Stomach (tissue), 9 donors: ENCODE data around the gene E2F7. TPM values are rescaled to one million over a fixed set of nuclear protein-coding genes. Genes with fewer than 3 reads are reported as not detected.
"Not testable (repeated sequence)": the region's sequence is repeated elsewhere in the genome, so short reads cannot be mapped to it uniquely, and the experiment has no call there.

Source experiments
- DNase-seq, 2 donors: peaks; one replicate each; pipeline versions ENCODE4 v3.0.0 to v3.0.0-alpha.2; 2013 to 2019
- H3K27ac ChIP-seq, 5 donors: fragments of 200-600 bp in 4 of 5; sonication (generic) in 4 of 5; one replicate each; pipeline ENCODE4 v1.5.1; 2013 to 2019; ENCODE audit warnings: mild to moderate bottlenecking in 1 of 5, moderate library complexity in 1 of 5
- H3K27me3 ChIP-seq, 3 donors: fragments of 200-600 bp; sonication (generic); one replicate each; pipeline ENCODE4 v1.5.1; 2017 to 2019; ENCODE audit warnings: mixed run types in 1 of 3
- H3K36me3 ChIP-seq, 4 donors: fragments of 200-600 bp; sonication (generic); 1 replicate in 3 of 4; 2 replicates in 1 of 4; pipeline ENCODE4 v1.5.1; 2016 to 2019
- H3K4me1 ChIP-seq, 4 donors: fragments of 200-600 bp; sonication (generic); one replicate each; pipeline ENCODE4 v1.5.1; 2016 to 2019
- H3K4me3 ChIP-seq, 4 donors: fragments of 200-600 bp; sonication (generic) in 3 of 4; one replicate each; pipeline ENCODE4 v1.5.1; 2016 to 2019; ENCODE audit warnings: mild to moderate bottlenecking in 1 of 4
- H3K9me3 ChIP-seq, 4 donors: fragments of 200-600 bp; sonication (generic); one replicate each; pipeline ENCODE4 v1.5.1; 2016 to 2019
- EP300 ChIP-seq: sonication (generic); formaldehyde crosslinking; IDR thresholded peaks from one replicate; pipeline ENCODE4 v1.6.1; 2017; ENCODE audit warnings: antibody characterized with exemption
- POLR2A ChIP-seq, 4 donors: fragments of 450-650 bp; IDR thresholded peaks; one replicate each; pipeline ENCODE4 v1.6.1; 2016; ENCODE audit warnings: antibody characterized with exemption in 4 of 4, control low read depth in 2 of 4, mild to moderate bottlenecking in 1 of 4, moderate library complexity in 1 of 4
- POLR2AphosphoS5 ChIP-seq, 3 donors: sonication (generic); formaldehyde crosslinking; IDR thresholded peaks; one replicate each; pipeline ENCODE4 v1.6.1; 2016; ENCODE audit warnings: antibody characterized with exemption in 3 of 3
- WGBS, 5 donors: extraction: QIAGEN DNeasy Blood & Tissue Kit in 3 of 5; methylation state at CpG; one replicate each; pipeline versions ENCODE4 v1.1.5 to v1.1.7; 2013 to 2018; 5-methylcytosine and 5-hydroxymethylcytosine counted together
- intact Hi-C: fragments of 100-400 bp; cut with DNase I; formaldehyde crosslinking; loops from one replicate; pipeline ENCODE4 v1.15.1; 2023; ENCODE audit warnings: low total_unique reads
- polyA plus RNA-seq, 3 donors: library from polyadenylated mRNA; stranded (reverse); fragments of 200-250 nt; gene quantifications; one replicate each; pipeline ENCODE4 v1.2.3, GENCODE V29; 2013
- total RNA-seq, 5 donors: library from RNA; depleted of rRNA; stranded (reverse); fragments of >200 nt; gene quantifications; one replicate each; pipeline versions ENCODE4 v1.1.0 to v1.2.3, GENCODE V29; 2014 to 2016
- TF ChIP-seq, protein P1 (sequence below), 7 experiments: fragments of 450-650 bp in 4 of 7; fragments of 200-600 bp in 3 of 7; sonication (generic) in 3 of 7; IDR thresholded peaks; one replicate each; pipeline ENCODE4 v1.5.1; 2016 to 2019; ENCODE audit warnings: antibody characterized with exemption in 7 of 7, control low read depth in 2 of 7, mild to moderate bottlenecking in 1 of 7
- donor health status: healthy with polysubstance abuse.
- donor health status: Bipolar disorder and iron deficiency.
- donor health status: healthy.

The E2F7 gene
- total and polyA plus RNA-seq, 8 donors: 0.31 to 7.7 (median 0.75) TPM; not detected in 1

DNA sequence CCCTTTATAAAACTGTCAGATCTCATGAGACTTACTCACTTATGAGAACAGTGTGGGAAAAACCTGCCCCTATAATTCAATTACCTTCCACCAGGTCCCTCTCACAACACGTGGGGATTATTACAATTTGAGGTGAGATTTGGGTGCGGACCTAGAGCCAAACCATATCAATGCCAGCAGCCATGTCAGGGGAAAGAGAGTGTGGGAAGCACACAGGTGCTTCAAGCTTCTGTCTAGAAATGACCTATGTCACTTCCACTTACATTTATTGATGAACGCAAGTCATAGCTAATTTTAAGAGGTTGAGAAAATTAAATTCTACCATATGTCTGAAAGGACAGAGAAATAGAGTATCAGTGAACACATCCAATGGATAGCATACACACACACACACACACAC, 32.5 kb upstream of the E2F7 start:
- Histone ChIP-seq H3K9me3 (no peaks in the 10 kb centered on the region), H3K36me3 (no peaks in the 10 kb centered on the region), H3K27ac (no peak overlapping the region), H3K27me3 (peaks cover 0 to 9% (median 0%) of the 10 kb centered on the region in 3 donors), H3K4me1 (no peaks in the 10 kb centered on the region), H3K4me3 (no peak overlapping the region)
- WGBS, 5 donors: 84 to 94% (median 87%) methylated on average over 3 of the region's 3 CpGs
- intact Hi-C loops: no loop called here
- no peak for DNase-seq
- TF ChIP-seq, protein P1, sequence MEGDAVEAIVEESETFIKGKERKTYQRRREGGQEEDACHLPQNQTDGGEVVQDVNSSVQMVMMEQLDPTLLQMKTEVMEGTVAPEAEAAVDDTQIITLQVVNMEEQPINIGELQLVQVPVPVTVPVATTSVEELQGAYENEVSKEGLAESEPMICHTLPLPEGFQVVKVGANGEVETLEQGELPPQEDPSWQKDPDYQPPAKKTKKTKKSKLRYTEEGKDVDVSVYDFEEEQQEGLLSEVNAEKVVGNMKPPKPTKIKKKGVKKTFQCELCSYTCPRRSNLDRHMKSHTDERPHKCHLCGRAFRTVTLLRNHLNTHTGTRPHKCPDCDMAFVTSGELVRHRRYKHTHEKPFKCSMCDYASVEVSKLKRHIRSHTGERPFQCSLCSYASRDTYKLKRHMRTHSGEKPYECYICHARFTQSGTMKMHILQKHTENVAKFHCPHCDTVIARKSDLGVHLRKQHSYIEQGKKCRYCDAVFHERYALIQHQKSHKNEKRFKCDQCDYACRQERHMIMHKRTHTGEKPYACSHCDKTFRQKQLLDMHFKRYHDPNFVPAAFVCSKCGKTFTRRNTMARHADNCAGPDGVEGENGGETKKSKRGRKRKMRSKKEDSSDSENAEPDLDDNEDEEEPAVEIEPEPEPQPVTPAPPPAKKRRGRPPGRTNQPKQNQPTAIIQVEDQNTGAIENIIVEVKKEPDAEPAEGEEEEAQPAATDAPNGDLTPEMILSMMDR (IDR thresholded peaks at IDR 0.05): no peak
- TF ChIP-seq POLR2AphosphoS5 (IDR thresholded peaks at IDR 0.05) (no peak), POLR2A (IDR thresholded peaks at IDR 0.05) (no peak), EP300 (no peak)

GRCh38 chr12:77092227-77092626, 26.9 kb upstream of the E2F7 start:
- H3K27me3 ChIP-seq, H3K36me3 ChIP-seq, H3K4me1 ChIP-seq, DNase-seq, H3K4me3 ChIP-seq, H3K27ac ChIP-seq, intact Hi-C loops, H3K9me3 ChIP-seq: not testable (repeated sequence)
- WGBS, 5 donors: 58 to 74% (median 70%) methylated on average over 2 to 3 of the region's 3 CpGs

DNA sequence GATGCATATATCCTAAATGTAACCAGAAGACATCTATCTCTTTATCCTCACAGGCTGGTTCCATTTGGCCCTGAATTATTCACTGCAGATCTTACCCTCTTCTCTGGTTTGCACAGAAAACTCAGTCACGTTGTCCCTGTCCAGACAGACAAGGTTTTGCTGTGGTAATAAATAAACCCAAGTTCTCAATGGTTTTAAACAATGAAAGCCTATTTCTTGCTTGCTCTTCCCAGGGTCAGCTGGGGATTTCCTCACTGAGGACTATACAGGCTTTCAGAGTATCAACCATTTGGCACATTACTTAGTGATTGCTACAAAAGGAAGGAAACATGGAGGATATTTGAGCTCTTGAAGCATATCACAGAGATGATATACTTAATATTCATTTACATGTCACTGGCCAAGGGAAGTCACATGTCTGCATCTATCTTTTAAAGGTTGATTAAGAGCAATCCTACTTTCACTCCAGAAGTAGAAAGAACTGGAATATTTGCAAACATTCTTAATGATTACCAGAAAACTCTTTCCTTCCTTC, 24.4 kb upstream of the E2F7 start:
- H3K36me3 ChIP-seq: no peaks in the 10 kb centered on the region
- no peak overlapping the region for H3K4me3 ChIP-seq
- intact Hi-C loops: no loop called here
- H3K27me3 ChIP-seq: no peaks in the 10 kb centered on the region
- no peaks in the 10 kb centered on the region for H3K4me1 ChIP-seq
- no peak overlapping the region for H3K27ac ChIP-seq
- no peak for DNase-seq
- WGBS, 5 donors: 11 to 24% (median 22%) methylated on average over 1 of the region's 1 CpG
- no peaks in the 10 kb centered on the region for H3K9me3 ChIP-seq
- TF ChIP-seq POLR2AphosphoS5 (IDR thresholded peaks at IDR 0.05) (no peak), POLR2A (IDR thresholded peaks at IDR 0.05) (no peak)
- TF ChIP-seq, protein P1 (IDR thresholded peaks at IDR 0.05): no peak

GRCh38 chr12:77087427-77087826, 22.1 kb upstream of the E2F7 start:
- Histone ChIP-seq H3K27ac (no peak overlapping the region), H3K36me3 (no peaks in the 10 kb centered on the region), H3K4me3 (no peak overlapping the region), H3K27me3 (no peaks in the 10 kb centered on the region), H3K9me3 (no peaks in the 10 kb centered on the region), H3K4me1 (no peaks in the 10 kb centered on the region)
- no peak for DNase-seq
- intact Hi-C loops: no loop called here
- 42 to 67% (median 61%) methylated on average over 4 of the region's 4 CpGs for WGBS, 5 donors
- TF ChIP-seq, protein P1 (IDR thresholded peaks at IDR 0.05): no peak
- TF ChIP-seq POLR2AphosphoS5 (IDR thresholded peaks at IDR 0.05): no peak
- no peak for TF ChIP-seq POLR2A (IDR thresholded peaks at IDR 0.05)
- TF ChIP-seq EP300: no peak

- Histone ChIP-seq H3K9me3 (peaks cover 0 to 5% (median 0%) of the 10 kb centered on the region in 4 donors), H3K36me3 (no peaks in the 10 kb centered on the region), H3K27me3 (peaks cover 0 to 4% (median 0%) of the 10 kb centered on the region in 3 donors), H3K27ac (no peak overlapping the region), H3K4me1 (no peaks in the 10 kb centered on the region), H3K4me3 (no peak overlapping the region)
- no peak for TF ChIP-seq POLR2AphosphoS5 (IDR thresholded peaks at IDR 0.05)
- TF ChIP-seq EP300: no peak
- TF ChIP-seq, protein P1 (IDR thresholded peaks at IDR 0.05): no peak
- TF ChIP-seq POLR2A (IDR thresholded peaks at IDR 0.05): no peak
- 17 to 50% (median 28%) methylated on average over 1 of the region's 1 CpG for WGBS, 5 donors
- intact Hi-C loops: no loop called here
- DNase-seq: no peak
These were observed 16.7 kb upstream of the E2F7 start for GRCh38 chr12:77082021-77082420.
